Raji (cell line): ENCODE data around the gene CTAGE9.
"Not testable (repeated sequence)": the region's sequence is repeated elsewhere in the genome, so short reads cannot be mapped to it uniquely, and the experiment has no call there.

Experiments
- POLR2A ChIP-seq: IDR thresholded peaks from 2 replicates; pipeline ENCODE4 v1.6.1; 2011; ENCODE audit warnings: low read depth, low read length, control low read depth; ENCODE audit not compliant: insufficient read depth

Gene CTAGE9, protein sequence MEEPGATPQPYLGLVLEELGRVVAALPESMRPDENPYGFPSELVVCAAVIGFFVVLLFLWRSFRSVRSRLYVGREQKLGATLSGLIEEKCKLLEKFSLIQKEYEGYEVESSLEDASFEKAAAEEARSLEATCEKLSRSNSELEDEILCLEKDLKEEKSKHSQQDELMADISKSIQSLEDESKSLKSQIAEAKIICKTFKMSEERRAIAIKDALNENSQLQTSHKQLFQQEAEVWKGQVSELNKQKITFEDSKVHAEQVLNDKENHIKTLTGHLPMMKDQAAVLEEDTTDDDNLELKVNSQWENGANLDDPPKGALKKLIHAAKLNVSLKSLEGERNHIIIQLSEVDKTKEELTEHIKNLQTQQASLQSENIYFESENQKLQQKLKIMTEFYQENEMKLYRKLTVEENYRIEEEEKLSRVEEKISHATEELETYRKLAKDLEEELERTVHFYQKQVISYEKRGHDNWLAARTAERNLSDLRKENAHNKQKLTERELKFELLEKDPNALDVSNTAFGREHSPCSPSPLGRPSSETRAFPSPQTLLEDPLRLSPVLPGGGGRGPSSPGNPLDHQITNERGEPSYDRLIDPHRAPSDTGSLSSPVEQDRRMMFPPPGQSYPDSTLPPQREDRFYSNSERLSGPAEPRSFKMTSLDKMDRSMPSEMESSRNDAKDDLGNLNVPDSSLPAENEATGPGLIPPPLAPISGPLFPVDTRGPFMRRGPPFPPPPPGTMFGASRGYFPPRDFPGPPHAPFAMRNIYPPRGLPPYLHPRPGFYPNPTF

DNA sequence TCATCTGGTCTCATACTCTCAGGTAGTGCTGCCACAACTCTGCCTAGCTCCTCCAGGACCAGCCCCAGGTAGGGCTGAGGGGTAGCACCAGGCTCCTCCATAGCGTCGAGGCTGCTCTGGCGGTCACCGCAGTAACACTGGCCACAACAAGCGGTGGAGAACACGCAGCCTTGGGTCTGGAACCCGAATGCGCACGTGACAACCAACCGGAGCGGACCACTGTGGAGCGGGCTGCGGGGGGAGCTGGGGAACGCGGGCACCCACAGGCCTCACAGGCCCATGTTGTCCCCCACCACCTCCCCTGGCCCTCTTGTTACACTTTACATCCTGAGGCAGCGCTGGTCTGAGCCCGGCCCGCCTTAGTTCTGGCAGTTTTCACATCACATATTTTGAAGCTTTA, at the start of gene CTAGE9:
TSS of gene CTAGE9 (minus strand) at position 101 of the 400 bp plus-strand sequence. CDS start at position 101, 0 bp downstream.
- TF ChIP-seq POLR2A = not testable (repeated sequence)

DNA sequence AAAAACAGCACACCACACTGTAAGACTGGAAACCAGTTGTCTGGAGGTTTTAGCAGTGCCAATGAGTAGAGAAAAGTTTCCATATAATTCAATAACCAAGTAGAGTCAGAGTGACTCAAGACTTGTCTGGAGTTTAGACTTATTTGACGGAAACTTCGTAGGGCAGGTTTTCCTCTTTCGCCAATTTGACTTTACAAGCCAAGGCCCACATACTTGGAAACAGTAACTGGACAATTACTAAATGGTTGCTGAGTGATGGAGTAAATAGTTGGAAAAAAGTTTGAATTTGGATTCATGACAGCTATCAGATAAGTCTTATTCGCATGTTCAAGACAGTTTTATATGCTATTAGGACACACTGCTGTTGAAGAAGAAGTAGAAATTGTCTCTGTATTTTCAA, 48.1 kb upstream of the CTAGE9 start:
- no peak for TF ChIP-seq POLR2A

DNA sequence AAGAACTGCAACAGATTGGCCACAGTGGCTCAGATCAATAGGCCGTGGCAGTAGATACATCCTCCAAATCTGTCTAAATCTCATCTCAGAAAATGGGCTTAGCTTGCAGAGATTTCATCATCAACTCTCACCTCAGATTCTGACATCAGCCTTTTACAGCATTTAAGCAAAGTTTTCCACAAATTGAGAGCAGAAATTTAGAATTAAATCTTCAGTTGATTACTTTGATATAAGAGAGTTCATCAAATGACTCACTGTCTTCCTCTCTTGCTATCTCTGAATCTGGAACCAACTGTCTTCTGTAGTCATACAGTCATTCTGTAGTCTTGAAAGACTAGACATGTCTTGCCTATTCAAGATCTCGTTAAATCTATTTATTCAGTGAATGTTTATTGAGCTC, 45.2 kb upstream of the CTAGE9 start:
- TF ChIP-seq POLR2A = no peak

DNA sequence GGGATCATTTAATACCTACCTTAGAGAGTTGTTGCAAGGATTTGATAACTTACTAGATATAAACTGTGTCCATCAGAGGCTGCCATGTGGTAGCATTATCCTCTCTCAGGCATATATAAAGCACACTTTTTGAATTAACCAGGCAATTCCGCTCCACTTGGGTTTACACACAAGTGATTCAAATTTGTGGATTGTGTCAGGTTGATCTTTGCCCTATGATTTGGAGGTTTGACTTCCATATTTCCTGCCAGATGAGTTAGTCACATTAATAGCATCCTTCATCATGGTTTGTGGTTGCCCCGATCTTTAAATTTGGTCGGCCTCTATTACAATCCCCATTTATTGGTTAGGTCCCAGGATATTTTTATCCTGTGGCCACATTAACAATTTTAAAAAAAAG, 44.8 kb upstream of the CTAGE9 start:
- TF ChIP-seq POLR2A = no peak

DNA sequence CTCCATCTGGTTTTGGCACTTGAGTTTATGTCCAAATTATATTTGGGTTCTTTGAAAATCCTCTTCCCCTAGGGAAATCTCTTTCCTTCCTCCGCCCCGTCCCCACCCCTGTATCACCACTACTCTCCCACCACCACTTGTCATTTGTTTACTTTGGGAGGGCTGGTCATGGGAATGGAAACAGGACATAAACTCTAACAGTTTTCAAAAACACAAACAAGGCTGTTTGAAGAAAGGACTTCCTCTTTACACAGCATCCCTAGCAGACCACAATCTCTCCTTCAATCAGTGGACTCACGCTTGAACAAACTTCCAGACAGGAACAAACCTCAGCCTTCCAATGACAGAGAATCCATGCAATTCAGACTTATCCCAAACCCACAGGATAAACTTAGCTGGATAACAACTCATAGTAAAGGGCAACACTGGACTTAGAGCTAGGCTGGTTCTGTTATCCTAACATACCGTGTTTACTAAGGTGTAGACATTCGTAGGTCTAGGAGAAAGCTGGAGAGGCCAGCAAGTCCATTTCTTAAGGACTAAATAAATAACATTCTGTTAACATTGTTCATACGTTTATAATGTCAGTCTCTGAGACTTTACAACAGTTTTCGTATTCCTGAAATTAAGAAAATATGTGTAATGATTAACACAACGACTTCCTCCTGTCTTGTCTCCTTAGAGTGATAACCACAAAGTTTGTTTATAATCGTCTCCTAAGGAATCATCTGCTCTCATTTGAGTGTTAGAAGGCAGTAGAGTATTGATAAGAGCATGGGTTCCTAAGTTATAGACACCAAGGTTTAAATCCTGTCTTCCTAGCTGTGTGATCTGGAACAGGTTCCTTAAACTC, 44.1 kb upstream of the CTAGE9 start:
- TF ChIP-seq POLR2A = no peak

DNA sequence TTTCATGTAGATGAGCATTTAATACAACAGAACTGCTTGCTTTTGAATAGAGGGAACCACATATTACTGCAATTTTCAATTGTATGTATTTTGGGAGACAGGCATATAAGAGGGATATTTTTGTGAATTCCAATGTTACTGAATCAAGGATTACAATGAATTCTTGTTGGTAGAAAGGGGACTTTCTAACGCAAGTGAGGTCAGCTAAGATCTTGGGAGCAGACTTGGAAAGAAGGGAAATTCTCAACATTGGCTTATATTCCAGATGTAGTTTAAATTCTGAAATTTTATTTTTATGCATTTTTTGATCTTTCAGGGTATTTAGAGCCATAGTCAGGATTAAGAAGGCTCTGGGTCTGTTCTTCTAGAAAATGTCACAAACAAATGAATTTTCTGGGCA, 43.3 kb upstream of the CTAGE9 start:
- no peak for TF ChIP-seq POLR2A

DNA sequence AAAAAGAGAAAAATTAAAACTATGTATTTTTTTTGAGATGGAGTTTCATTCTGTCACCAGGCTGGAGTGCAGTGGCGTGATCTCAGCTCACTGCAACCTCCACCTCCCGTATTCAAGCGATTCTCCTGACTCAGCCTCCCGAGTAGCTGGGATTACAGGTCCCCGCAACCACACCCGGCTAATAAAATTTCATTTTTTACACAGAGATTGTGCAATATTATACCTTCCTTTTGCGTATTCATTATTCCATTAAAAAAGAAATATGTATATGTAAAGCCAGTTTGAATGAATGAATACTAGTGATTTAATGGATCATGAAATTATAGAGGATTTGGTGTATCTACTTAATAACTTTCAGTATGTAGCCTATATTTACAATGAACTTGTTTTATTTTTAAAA, 38.2 kb upstream of the CTAGE9 start:
- TF ChIP-seq POLR2A = no peak

DNA sequence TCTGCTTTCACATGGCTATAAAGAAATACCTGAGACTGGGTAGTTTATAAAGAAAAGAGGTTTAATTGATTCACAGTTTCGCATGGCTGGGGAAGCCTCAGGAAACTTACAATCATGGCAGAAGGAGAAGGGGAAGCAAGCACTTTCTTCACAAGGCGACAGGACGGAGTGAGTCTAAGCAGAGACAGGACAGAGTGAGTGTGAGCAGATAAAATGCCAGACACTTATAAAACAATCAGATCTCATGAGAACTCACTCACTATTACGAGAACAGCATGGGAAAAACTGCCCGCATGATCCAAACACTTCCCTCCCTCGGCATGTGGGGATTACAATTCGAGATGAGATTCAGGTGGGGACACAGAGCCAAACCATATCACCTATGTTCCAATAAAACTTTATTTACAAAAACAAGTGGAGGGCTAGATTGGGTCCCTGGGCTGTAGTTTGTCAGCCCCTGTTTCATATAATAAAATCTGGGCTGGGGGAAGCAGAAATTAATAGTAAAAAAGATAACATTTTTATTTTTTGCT, 37.1 kb upstream of the CTAGE9 start:
- TF ChIP-seq POLR2A = no peak

DNA sequence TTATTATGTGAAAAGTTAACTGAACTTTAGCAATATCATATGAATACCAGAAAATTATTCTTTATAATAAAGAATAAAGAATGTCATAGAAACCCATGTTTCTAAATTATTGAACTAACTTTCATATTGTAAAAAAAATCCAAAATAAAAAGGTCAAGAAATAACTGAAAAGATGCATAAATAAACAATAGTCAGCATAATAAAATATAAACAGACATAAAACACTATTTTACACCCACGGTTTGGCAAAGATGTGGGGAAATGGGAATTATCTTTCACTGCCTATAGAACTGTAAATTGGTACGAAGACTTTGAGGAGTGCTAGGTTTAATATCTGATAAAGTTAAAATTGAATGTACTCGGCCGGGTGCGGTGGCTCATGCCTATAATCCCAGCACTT, 34.7 kb upstream of the CTAGE9 start:
- TF ChIP-seq POLR2A = no peak

DNA sequence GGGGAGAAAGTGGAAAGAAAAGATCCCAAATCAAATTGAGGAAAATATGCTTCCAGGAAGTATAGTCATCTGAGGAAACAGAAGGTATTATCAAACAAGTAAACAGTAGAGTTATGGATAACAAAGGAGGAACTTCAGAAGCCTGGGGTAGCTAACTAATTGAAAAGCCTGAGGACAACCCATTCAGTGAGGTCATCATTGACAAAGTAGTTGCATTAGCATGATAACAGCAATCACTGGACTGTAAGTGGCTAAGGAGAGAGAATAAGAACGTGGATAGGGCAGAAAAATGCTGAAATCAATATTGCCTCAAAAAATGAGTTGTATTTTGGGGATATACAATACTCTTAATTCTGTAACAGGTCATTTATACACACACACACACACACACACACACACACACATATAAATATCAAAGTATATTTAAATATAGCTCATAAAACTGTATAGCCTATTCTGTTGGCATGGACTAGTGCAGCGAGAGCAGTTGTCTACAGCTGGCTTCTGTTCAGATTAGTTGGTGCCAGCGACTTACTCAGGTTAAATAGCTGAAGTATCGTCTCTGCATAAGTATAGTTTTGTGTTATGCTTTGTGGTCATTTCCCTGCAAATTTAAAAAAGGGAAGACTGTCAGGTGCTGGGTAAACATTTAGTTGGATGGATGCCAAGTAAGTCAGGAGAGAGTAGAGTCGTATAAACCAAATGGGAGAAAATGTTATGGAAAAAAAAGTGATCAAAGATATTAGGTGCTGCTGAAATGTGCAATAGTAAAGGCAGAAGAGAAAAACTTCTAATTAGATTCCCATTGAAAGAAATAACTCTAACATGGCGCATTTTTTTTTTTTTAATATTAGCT, 33.8 kb upstream of the CTAGE9 start:
- TF ChIP-seq POLR2A = no peak

DNA sequence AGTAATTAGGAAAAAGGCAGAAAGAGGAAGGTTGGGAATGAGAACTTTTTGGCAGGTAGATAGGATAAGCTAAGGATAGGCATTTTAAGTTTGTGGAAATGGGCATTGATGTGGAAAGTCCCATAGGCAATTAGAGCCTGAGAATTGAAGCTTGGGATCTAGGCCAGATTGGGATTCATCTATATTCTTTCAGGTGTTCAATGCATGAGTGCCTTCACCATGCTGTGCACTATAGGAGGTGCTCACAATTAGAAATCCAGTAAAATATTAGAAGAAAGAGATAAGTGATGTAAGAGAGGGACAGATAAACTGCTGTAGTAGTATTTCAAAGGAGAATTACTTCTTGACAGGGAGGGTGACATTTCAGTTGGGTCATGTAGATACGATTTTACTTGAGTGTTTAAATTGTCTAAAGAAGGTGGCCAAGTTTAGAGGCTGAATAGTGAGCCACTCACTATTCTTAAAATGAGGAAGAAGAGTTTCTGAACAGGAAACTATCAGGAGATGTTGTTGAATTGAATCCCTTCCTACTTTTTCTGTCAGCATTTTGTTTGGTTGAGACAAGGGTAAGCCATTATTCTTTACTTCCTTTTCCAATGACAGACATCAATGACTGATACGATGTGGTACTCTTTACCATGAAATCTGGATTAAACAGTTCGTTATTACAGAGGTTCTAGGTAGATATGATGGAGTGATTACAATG, 31.0 kb upstream of the CTAGE9 start:
- no peak for TF ChIP-seq POLR2A

DNA sequence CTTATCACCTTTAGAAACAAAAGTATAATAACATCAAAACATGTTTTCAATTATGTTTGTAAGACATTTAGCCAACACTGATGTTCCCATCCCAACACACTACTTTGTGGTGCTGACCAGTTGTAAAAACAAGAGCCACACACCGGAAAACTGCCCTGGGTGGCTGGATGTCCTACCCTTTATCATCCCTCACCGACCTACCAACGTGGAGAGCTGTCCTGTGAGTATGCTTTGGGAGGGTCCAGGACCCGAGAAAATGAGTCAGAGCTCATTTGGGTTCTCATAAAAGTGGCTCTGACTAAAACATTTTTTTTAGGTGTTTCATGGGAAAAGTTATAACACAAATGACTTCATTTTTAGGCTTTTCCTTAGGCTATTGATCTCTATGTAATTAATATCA, 29.3 kb upstream of the CTAGE9 start:
- TF ChIP-seq POLR2A = no peak

DNA sequence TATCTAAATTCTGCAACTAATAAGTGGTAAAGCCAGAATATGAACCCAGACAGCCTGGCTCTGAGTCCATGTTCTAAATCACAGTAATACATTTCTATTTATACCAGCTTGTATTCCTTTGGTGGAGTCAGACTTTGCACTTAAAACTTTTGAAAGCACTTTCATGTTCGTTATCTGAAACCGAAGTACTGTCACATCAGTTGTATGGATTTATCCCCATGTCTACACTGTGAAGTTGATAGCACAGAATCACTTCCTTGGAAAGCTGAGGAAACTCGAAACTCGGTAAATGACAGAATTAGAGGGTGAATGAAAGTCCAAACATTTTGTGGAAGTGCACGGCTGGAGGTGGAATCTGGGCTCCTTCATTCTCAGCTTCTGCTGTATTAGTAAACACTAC, 28.3 kb upstream of the CTAGE9 start:
- no peak for TF ChIP-seq POLR2A

DNA sequence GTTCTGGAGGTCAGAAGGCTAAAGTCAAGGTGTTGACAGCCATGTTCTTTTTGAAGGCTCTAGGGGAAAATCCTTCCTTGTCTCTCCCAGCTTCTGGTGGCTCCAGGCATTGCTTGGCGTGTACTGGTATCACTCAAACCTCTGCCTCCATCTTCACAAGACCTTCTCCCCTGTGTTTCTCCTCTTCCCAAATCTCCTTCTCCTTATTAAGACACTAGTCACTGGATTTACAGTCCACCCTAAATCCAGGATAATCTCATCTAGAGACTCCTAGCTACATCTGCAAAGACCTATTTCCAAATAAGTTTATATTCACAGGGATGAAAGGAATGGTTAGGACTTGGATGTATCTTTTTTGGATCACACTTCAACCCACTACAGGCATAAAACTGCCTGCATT, 26.0 kb upstream of the CTAGE9 start:
- TF ChIP-seq POLR2A = no peak

DNA sequence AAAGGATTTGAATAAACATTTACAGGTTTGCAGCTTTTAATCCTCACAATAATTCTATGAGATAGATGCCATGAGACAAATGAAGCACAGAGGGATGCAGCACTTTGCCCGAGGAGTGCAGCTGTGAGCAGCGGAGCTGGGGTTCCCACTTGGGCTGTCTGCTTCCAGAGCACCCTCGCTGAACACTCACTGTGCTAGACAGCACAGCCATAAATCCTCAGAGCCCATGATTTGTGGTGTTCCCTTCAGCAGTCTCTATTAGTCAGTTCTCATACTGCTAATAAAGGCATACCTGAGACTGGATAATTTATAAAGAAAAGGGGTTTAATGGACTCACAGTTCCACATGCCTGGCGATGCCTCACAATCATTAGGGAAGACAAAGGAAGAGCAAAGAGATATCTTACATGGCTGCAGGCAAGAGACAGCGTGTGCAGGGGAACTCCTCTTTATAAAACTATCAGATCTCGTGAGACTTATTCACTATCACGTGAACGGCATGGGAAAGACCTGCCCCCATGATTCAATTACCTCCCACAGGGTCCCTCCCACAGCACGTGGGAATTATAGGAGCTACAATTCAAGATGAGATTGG, 25.3 kb upstream of the CTAGE9 start:
- no peak for TF ChIP-seq POLR2A
